ENCODE data around the gene LMOD1. TPM values are rescaled to one million over a fixed set of nuclear protein-coding genes. Genes with fewer than 3 reads are reported as not detected.

The LMOD1 gene
- total RNA-seq, 1 experiment from 2014 or later = not detected

DNA sequence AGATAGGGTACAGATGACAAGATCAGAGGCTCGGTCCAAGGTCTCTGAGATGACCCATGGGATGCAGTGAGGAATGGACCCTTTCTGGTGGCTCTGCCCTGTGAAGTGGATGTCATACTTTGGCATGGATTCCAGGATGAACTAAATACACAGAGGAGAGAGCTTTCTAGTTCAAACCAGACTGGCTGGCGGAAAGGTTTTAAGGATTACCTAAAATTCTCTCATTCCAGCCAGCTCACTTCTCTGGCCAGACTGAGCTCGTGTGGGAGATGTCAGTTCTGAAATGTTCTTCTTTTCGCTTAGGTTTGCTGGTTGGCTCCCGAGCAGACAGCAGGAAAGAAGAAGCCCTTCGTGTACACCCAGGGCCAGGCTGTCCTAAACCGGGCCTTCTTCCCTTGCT, 42.3 kb upstream of the LMOD1 start:
- TF ChIP-seq EZH2 (IDR thresholded peaks at IDR 0.05; ENCODE audit: borderline replicate concordance, low read depth, low read length, poor library complexity, severe bottlenecking) = no peak
- TF ChIP-seq, protein P1, sequence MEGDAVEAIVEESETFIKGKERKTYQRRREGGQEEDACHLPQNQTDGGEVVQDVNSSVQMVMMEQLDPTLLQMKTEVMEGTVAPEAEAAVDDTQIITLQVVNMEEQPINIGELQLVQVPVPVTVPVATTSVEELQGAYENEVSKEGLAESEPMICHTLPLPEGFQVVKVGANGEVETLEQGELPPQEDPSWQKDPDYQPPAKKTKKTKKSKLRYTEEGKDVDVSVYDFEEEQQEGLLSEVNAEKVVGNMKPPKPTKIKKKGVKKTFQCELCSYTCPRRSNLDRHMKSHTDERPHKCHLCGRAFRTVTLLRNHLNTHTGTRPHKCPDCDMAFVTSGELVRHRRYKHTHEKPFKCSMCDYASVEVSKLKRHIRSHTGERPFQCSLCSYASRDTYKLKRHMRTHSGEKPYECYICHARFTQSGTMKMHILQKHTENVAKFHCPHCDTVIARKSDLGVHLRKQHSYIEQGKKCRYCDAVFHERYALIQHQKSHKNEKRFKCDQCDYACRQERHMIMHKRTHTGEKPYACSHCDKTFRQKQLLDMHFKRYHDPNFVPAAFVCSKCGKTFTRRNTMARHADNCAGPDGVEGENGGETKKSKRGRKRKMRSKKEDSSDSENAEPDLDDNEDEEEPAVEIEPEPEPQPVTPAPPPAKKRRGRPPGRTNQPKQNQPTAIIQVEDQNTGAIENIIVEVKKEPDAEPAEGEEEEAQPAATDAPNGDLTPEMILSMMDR (conservative IDR thresholded peaks at IDR 0.05; ENCODE audit: low read depth, low read length) = no peak
- Histone ChIP-seq H3K9me3 (ENCODE audit: low read depth, low read length, poor library complexity, severe bottlenecking) (no peaks in the 10 kb centered on the region), H3K4me1 (ENCODE audit: insufficient read depth, low read length, poor library complexity, severe bottlenecking) (peaks cover 2% of the 10 kb centered on the region), H3K4me3 (ENCODE audit: low read depth, low read length, poor library complexity, severe bottlenecking) (no peak overlapping the region), H3K36me3 (ENCODE audit: insufficient read depth, low read length, poor library complexity, severe bottlenecking) (peaks cover 19% of the 10 kb centered on the region), H3K27ac (ENCODE audit: low read depth, low read length, poor library complexity, severe bottlenecking) (no peak overlapping the region), H3K27me3 (replicated peaks; ENCODE audit: insufficient read depth, low read depth, low read length, poor library complexity) (no peaks in the 10 kb centered on the region)
- no TSS peak for BruUV-seq (replicated peaks)
- intact Hi-C loops (cut with micrococcal nuclease; ENCODE audit: unreplicated experiment) = no loop called here
- DNase-seq (ENCODE audit: low spot score) = no peak
- ChIA-PET CTCF (no interaction called here), POLR2A (ENCODE audit: low non-redundant PET) (no interaction called here)

DNA sequence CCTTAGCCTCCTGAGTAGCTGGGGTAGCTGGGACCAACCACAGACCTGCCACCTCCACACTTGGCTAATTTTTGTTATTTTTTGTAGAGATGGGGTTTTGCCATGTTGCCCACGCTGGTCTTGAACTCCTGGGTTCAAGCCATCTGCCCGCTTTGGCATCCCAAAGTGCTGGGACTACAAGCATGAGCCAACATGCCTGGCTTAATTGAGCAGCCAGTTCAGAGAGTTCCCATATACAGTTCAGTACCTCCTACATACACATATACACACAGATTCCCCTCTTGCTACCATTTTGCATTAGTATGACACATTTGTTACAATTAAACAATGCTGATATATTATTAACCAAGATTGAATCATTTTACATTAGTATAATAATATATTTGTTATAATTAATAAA, 39.0 kb upstream of the LMOD1 start:
- no peak overlapping the region for H3K4me3 ChIP-seq (ENCODE audit: low read depth, low read length, poor library complexity, severe bottlenecking)
- no peak overlapping the region for H3K27ac ChIP-seq (ENCODE audit: low read depth, low read length, poor library complexity, severe bottlenecking)
- no peaks in the 10 kb centered on the region for H3K9me3 ChIP-seq (ENCODE audit: low read depth, low read length, poor library complexity, severe bottlenecking)
- H3K36me3 ChIP-seq (ENCODE audit: insufficient read depth, low read length, poor library complexity, severe bottlenecking) = peaks cover 8% of the 10 kb centered on the region
- ChIA-PET CTCF (no interaction called here), POLR2A (ENCODE audit: low non-redundant PET) (no interaction called here)
- H3K27me3 ChIP-seq (replicated peaks; ENCODE audit: insufficient read depth, low read depth, low read length, poor library complexity) = no peaks in the 10 kb centered on the region
- TF ChIP-seq EZH2 (IDR thresholded peaks at IDR 0.05; ENCODE audit: borderline replicate concordance, low read depth, low read length, poor library complexity, severe bottlenecking) = no peak
- TF ChIP-seq, protein P1 (conservative IDR thresholded peaks at IDR 0.05; ENCODE audit: low read depth, low read length) = no peak
- no peak for DNase-seq (ENCODE audit: low spot score)
- intact Hi-C loops (cut with micrococcal nuclease; ENCODE audit: unreplicated experiment) = no loop called here
- peaks cover 10% of the 10 kb centered on the region for H3K4me1 ChIP-seq (ENCODE audit: insufficient read depth, low read length, poor library complexity, severe bottlenecking)
- no TSS peak for BruUV-seq (replicated peaks)

DNA sequence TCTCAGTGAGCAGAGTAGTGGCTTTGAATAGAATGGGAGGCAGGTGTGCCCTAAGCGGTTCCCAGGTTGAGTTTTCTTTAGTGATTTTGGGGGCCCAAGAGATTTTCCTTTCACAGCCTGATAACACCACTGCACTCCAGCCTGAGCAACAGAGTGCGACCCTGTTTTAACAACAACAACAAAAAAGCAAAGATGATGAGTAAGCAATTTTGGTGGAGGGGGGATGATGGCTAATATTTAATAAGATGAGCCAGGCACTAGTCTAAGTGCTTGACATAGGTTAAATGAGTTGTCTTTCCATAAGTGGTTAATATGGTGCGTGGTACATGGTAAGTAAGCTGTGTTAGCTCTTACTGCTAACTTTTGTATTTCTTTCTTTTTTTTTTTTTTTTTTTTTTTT, 38.1 kb upstream of the LMOD1 start:
- no TSS peak for BruUV-seq (replicated peaks)
- Histone ChIP-seq H3K27me3 (replicated peaks; ENCODE audit: insufficient read depth, low read depth, low read length, poor library complexity) (no peaks in the 10 kb centered on the region), H3K4me3 (ENCODE audit: low read depth, low read length, poor library complexity, severe bottlenecking) (no peak overlapping the region), H3K27ac (ENCODE audit: low read depth, low read length, poor library complexity, severe bottlenecking) (no peak overlapping the region), H3K4me1 (ENCODE audit: insufficient read depth, low read length, poor library complexity, severe bottlenecking) (peaks cover 10% of the 10 kb centered on the region), H3K36me3 (ENCODE audit: insufficient read depth, low read length, poor library complexity, severe bottlenecking) (peaks cover 6% of the 10 kb centered on the region), H3K9me3 (ENCODE audit: low read depth, low read length, poor library complexity, severe bottlenecking) (no peaks in the 10 kb centered on the region)
- ChIA-PET POLR2A (ENCODE audit: low non-redundant PET) (no interaction called here), CTCF (interaction anchor here (0.9 kb wide), 1 partner anchor 455 kb away, joined by 3 read pairs; no protein-coding TSS in a partner anchor)
- intact Hi-C loops (cut with micrococcal nuclease; ENCODE audit: unreplicated experiment) = no loop called here
- TF ChIP-seq, protein P1 (conservative IDR thresholded peaks at IDR 0.05; ENCODE audit: low read depth, low read length) = no peak
- no peak for TF ChIP-seq EZH2 (IDR thresholded peaks at IDR 0.05; ENCODE audit: borderline replicate concordance, low read depth, low read length, poor library complexity, severe bottlenecking)
- no peak for DNase-seq (ENCODE audit: low spot score)
